Measurements from ENCODE around the gene BBC3.

DNA sequence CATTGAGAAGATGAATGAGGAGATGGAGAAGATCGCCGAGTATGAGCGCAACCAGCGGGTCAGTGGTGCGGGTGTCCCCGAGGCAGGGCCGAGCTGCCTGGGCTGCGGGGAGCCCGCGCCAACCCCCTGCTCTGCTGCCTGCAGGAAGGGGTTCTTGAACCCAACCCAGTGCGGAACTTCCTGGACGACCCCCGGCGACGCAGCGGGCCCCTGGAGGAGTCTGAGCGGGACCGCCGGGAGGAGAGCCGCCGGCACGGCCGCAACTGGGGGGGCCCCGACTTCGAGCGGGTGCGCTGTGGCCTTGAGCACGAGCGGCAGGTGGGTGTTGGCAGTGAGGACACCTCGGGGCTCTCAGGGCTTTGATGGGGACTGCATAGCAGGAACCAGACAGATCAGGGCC is 33.6 kb upstream of the BBC3 start:
- TF ChIP-seq CTCF (IDR thresholded peaks at IDR 0.05) (no peak), POLR2AphosphoS5 (IDR thresholded peaks at IDR 0.05) (no peak)
